Endothelial cell of umbilical vein (primary cell): Measurements from ENCODE around the gene ADGRL3. TPM values are rescaled to one million over a fixed set of nuclear protein-coding genes. Genes with fewer than 3 reads are reported as not detected.
"Not testable (repeated sequence)": the region's sequence is repeated elsewhere in the genome, so short reads cannot be mapped to it uniquely, and the experiment has no call there.

ENCODE experiments used
- BruUV-seq: library from RNA; stranded (reverse); fragments of 400-500 nt; replicated peaks from 2 replicates; lab custom pipeline; 2021; lab: Mats Ljungman, UMichigan
- CTCF ChIA-PET: fragments of 300-600, 350-600 bp; sonication (Branson Sonifier 250); formaldehyde crosslinking; loops from one replicate; lab custom pipeline; 2021; ENCODE audit warnings: antibody characterized with exemption, inconsistent platforms; lab: Charles Lee
- POLR2A ChIA-PET: fragments of 300-600, 350-600 bp; sonication (Branson Sonifier 250); formaldehyde crosslinking; loops from one replicate; lab custom pipeline; 2021; ENCODE audit warnings: antibody characterized with exemption, inconsistent platforms; lab: Charles Lee
- DNase-seq: peaks from one replicate; pipeline ENCODE4 v3.0.0-alpha.2; 2011; ENCODE audit warnings: low read depth, low spot score
- FAIRE-seq: peaks from 2 replicates; lab custom pipeline; 2011; peaks lifted over from hg19 to GRCh38; lab: Jason Lieb, UNC
- H2AFZ ChIP-seq: 2 replicates; pipeline ENCODE4 v1.6.0; 2012; ENCODE audit warnings: low read depth, low read length, control low read depth, inconsistent platforms
- H3K27ac ChIP-seq: 2 replicates; pipeline ENCODE4 v1.5.1; 2011; ENCODE audit warnings: low read depth, mild to moderate bottlenecking, control low read depth, low read length, moderate library complexity; ENCODE audit not compliant: insufficient read depth
- H3K27me3 ChIP-seq, 2 experiments: 2 replicates each; pipeline versions ENCODE4 v1.6.0 to v1.6.1; 2011; ENCODE audit warnings: low read length in 2 of 2, mixed read lengths in 1 of 2; ENCODE audit not compliant: control insufficient read depth in 2 of 2, insufficient read depth in 2 of 2
- H3K36me3 ChIP-seq, 2 experiments: 2 replicates in 1 of 2; 3 replicates in 1 of 2; pipeline ENCODE4 v1.5.1; 2011; ENCODE audit warnings: low read length in 2 of 2, mild to moderate bottlenecking in 1 of 2, moderate library complexity in 1 of 2; ENCODE audit not compliant: control insufficient read depth in 2 of 2, insufficient read depth in 2 of 2; ENCODE audit errors: extremely low read depth in 1 of 2
- H3K4me1 ChIP-seq: 3 replicates; pipeline ENCODE4 v1.5.1; 2011; ENCODE audit warnings: mild to moderate bottlenecking, low read length; ENCODE audit not compliant: control insufficient read depth, insufficient read depth; ENCODE audit errors: extremely low read depth
- H3K4me2 ChIP-seq: 2 replicates; pipeline ENCODE4 v1.6.1; 2011; ENCODE audit warnings: low read length, control low read depth, mixed read lengths; ENCODE audit not compliant: insufficient read depth
- H3K4me3 ChIP-seq, 3 experiments: fragments of 200-600 bp in 1 of 3; sonication (generic), shearing (Covaris generic) in 1 of 3; replicated peaks in 1 of 3; 2 replicates each; pipeline ENCODE4 v1.5.1; 2011 to 2016; ENCODE audit warnings: control low read depth in 3 of 3, low read length in 3 of 3, mild to moderate bottlenecking in 2 of 3, inconsistent platforms in 1 of 3, low read depth in 1 of 3, moderate library complexity in 1 of 3; ENCODE audit not compliant: insufficient read depth in 1 of 3
- H3K79me2 ChIP-seq: 2 replicates; pipeline ENCODE4 v1.6.0; 2012; ENCODE audit warnings: low read length, inconsistent platforms; ENCODE audit not compliant: control insufficient read depth, insufficient read depth
- H3K9ac ChIP-seq: replicated peaks from 2 replicates; pipeline ENCODE3; 2011; ENCODE audit warnings: low read length, control low read depth; ENCODE audit not compliant: insufficient read depth; ENCODE audit errors: extremely low read depth
- H3K9me1 ChIP-seq: replicated peaks from 3 replicates; pipeline ENCODE4 v1.6.0; 2011; ENCODE audit warnings: mild to moderate bottlenecking, low read length; ENCODE audit not compliant: control insufficient read depth, insufficient read depth; ENCODE audit errors: extremely low read depth
- H3K9me3 ChIP-seq: replicated peaks from 2 replicates; pipeline ENCODE4 v1.5.1; 2012; ENCODE audit warnings: low read length, inconsistent platforms; ENCODE audit not compliant: control insufficient read depth, insufficient read depth
- H4K20me1 ChIP-seq: replicated peaks from 2 replicates; pipeline ENCODE3; 2011; ENCODE audit warnings: mild to moderate bottlenecking, low read length; ENCODE audit not compliant: control insufficient read depth, insufficient read depth; ENCODE audit errors: extremely low read depth
- EZH2 ChIP-seq: IDR thresholded peaks from 2 replicates; pipeline ENCODE4 v1.6.1; 2012; ENCODE audit warnings: borderline replicate concordance, low read depth, mild to moderate bottlenecking, moderate library complexity, low read length, inconsistent platforms; ENCODE audit not compliant: severe bottlenecking
- FOS ChIP-seq: IDR thresholded peaks from 2 replicates; pipeline ENCODE4 v1.6.1; 2011; ENCODE audit warnings: mild to moderate bottlenecking, low read length, moderate library complexity, borderline replicate concordance; ENCODE audit not compliant: insufficient read depth
- GATA2 ChIP-seq: IDR thresholded peaks from 2 replicates; pipeline ENCODE4 v1.7.0; 2011; ENCODE audit warnings: low read depth, mild to moderate bottlenecking, moderate library complexity, mixed read lengths, low read length; ENCODE audit not compliant: insufficient read length, insufficient read depth
- JUN ChIP-seq: IDR thresholded peaks from 2 replicates; pipeline ENCODE4 v1.6.1; 2011; ENCODE audit warnings: borderline replicate concordance, low read depth; ENCODE audit not compliant: insufficient read length, insufficient read depth
- MYC ChIP-seq: IDR thresholded peaks from one replicate; pipeline ENCODE4 v1.6.1; 2011; ENCODE audit warnings: mild to moderate bottlenecking, low read depth, low read length
- POLR2A ChIP-seq: IDR thresholded peaks from 2 replicates; pipeline ENCODE4 v1.6.1; 2012; ENCODE audit warnings: low read depth, mild to moderate bottlenecking, control low read depth, low read length
- POLR2AphosphoS5 ChIP-seq: IDR thresholded peaks from 2 replicates; pipeline ENCODE4 v1.6.1; 2012; ENCODE audit warnings: low read depth, mild to moderate bottlenecking, control low read depth, low read length, moderate library complexity; ENCODE audit not compliant: insufficient read depth
- dilution Hi-C: fragments of 300-500 bp; cut with MboI; formaldehyde crosslinking; loops from one replicate; pipeline ENCODE4 v1.15.0; 2019; ENCODE audit warnings: low sequenced_read_pairs; ENCODE audit not compliant: extremely low pct_ligation_motif_present
- intact Hi-C: fragments of 100-400 bp; cut with micrococcal nuclease; formaldehyde crosslinking; loops from one replicate; pipeline ENCODE4 v1.10.0; 2022
- polyA plus RNA-seq, 4 experiments: library from polyadenylated mRNA; depleted of rRNA in 3 of 4; stranded (reverse) in 3 of 4; unstranded in 1 of 4; fragments of >200 nt; gene quantifications; 2 replicates each; pipeline versions ENCODE4 v1.2.1 to v1.2.3, GENCODE V29; 2011 to 2012; ENCODE audit warnings: missing spikeins in 1 of 4
- total RNA-seq: library from RNA; stranded (reverse); gene quantifications from 2 replicates; pipeline ENCODE4 v1.2.3, GENCODE V29; 2021
- TF ChIP-seq, protein P1 (sequence below): IDR thresholded peaks from 2 replicates; pipeline ENCODE4 v1.6.1; 2011; ENCODE audit not compliant: insufficient read depth, insufficient read length
- TF ChIP-seq, protein P2 (sequence below), 2 donors: IDR thresholded peaks; 1 replicate in 1 of 2; 2 replicates in 1 of 2; pipeline ENCODE4 v1.5.1; 2011; ENCODE audit warnings: low read length in 2 of 2, mild to moderate bottlenecking in 2 of 2, moderate library complexity in 2 of 2, control low read depth in 1 of 2, inconsistent platforms in 1 of 2, low read depth in 1 of 2; ENCODE audit not compliant: insufficient read depth in 1 of 2; ENCODE audit errors: extremely low read depth in 1 of 2

Gene ADGRL3
- total and polyA plus RNA-seq, 2 donors (not counting 3 experiments of a cell fraction or from before 2014, with no cell fraction given) = not detected

DNA sequence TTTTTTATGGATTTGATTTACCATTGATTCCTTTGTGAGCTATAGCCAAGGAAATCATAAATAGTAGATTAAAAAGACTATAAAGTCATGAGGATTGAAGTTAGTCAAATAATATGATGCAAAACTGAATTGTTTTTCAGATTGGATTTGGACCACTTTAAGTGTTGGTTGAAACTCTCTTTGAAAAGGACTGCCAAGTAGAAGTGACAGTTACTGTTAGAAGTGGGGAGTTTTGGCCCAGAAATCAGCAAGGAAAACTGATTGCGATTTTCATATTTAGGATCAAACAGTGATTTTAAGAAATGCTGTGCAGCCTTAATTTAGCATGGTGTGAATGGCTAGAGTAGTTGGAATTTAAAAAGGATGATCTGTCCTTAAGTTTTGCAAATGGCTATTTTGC, 4.9 kb downstream of the ADGRL3 start:
- Histone ChIP-seq H3K27me3 (peaks cover 23 to 36% of the 10 kb centered on the region in 2 experiments), H3K4me2 (no peak overlapping the region), H3K9me1 (no peaks in the 10 kb centered on the region), H3K4me1 (no peaks in the 10 kb centered on the region), H2AFZ (no peak overlapping the region), H3K9ac (no peak overlapping the region), H3K36me3 (no peaks in the 10 kb centered on the region), H3K4me3 (no peak overlapping the region), H3K9me3 (no peaks in the 10 kb centered on the region), H3K79me2 (no peaks in the 10 kb centered on the region), H3K27ac (no peak overlapping the region), H4K20me1 (no peaks in the 10 kb centered on the region)
- TF ChIP-seq FOS (no peak), GATA2 (no peak), POLR2AphosphoS5 (no peak), MYC (no peak), JUN (no peak), POLR2A (no peak), EZH2 (no peak)
- TF ChIP-seq, protein P1, sequence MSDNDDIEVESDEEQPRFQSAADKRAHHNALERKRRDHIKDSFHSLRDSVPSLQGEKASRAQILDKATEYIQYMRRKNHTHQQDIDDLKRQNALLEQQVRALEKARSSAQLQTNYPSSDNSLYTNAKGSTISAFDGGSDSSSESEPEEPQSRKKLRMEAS = no peak
- TF ChIP-seq, protein P2, sequence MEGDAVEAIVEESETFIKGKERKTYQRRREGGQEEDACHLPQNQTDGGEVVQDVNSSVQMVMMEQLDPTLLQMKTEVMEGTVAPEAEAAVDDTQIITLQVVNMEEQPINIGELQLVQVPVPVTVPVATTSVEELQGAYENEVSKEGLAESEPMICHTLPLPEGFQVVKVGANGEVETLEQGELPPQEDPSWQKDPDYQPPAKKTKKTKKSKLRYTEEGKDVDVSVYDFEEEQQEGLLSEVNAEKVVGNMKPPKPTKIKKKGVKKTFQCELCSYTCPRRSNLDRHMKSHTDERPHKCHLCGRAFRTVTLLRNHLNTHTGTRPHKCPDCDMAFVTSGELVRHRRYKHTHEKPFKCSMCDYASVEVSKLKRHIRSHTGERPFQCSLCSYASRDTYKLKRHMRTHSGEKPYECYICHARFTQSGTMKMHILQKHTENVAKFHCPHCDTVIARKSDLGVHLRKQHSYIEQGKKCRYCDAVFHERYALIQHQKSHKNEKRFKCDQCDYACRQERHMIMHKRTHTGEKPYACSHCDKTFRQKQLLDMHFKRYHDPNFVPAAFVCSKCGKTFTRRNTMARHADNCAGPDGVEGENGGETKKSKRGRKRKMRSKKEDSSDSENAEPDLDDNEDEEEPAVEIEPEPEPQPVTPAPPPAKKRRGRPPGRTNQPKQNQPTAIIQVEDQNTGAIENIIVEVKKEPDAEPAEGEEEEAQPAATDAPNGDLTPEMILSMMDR (IDR thresholded peaks at IDR 0.05; ENCODE audit: extremely low read depth in 1 of 2, insufficient read depth in 1 of 2, low read depth in 1 of 2, low read length in 2 of 2) = no peak
- intact Hi-C loops = no loop called here
- no TSS peak for BruUV-seq
- no peak for FAIRE-seq
- CTCF ChIA-PET = no interaction called here
- no peak for DNase-seq
- POLR2A ChIA-PET = no interaction called here
- dilution Hi-C loops = no loop called here

DNA sequence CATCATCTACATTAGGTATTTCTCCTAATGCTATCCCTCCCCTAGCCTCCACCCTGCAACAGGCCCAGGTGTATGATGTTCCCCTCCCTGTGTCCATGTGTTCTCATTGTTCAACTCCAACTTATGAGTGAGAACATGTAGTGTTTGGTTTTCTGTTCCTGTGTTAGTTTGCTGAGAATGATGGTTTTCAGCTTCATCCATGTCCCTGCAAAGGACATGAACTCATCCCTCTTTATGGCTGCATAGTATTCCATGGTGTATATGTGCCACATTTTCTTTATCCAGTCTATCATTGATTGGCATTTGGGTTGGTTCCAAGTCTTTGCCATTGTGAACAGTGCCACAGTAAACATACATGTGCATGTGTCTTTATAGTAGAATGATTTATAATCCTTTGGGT, 7.0 kb downstream of the ADGRL3 start:
- H3K4me3 ChIP-seq, H3K4me1 ChIP-seq, DNase-seq, H3K27ac ChIP-seq, CTCF ChIA-PET, H4K20me1 ChIP-seq, POLR2A ChIA-PET, intact Hi-C loops, H3K4me2 ChIP-seq, FAIRE-seq, H2AFZ ChIP-seq, H3K9me1 ChIP-seq, BruUV-seq, H3K36me3 ChIP-seq, dilution Hi-C loops, H3K79me2 ChIP-seq, H3K9me3 ChIP-seq, H3K9ac ChIP-seq: not testable (repeated sequence)
- H3K27me3 ChIP-seq = peaks cover 12 to 16% of the 10 kb centered on the region in 2 experiments
